Kidney capillary endothelial cell (primary cell): ENCODE results near the gene PNPT1.
"Not testable (repeated sequence)": the region's sequence is repeated elsewhere in the genome, so short reads cannot be mapped to it uniquely, and the experiment has no call there.

Experiments used
- DNase-seq: peaks from one replicate; pipeline ENCODE4 v3.0.0-alpha.2; 2018; ENCODE audit warnings: low spot score

The PNPT1 gene

DNA sequence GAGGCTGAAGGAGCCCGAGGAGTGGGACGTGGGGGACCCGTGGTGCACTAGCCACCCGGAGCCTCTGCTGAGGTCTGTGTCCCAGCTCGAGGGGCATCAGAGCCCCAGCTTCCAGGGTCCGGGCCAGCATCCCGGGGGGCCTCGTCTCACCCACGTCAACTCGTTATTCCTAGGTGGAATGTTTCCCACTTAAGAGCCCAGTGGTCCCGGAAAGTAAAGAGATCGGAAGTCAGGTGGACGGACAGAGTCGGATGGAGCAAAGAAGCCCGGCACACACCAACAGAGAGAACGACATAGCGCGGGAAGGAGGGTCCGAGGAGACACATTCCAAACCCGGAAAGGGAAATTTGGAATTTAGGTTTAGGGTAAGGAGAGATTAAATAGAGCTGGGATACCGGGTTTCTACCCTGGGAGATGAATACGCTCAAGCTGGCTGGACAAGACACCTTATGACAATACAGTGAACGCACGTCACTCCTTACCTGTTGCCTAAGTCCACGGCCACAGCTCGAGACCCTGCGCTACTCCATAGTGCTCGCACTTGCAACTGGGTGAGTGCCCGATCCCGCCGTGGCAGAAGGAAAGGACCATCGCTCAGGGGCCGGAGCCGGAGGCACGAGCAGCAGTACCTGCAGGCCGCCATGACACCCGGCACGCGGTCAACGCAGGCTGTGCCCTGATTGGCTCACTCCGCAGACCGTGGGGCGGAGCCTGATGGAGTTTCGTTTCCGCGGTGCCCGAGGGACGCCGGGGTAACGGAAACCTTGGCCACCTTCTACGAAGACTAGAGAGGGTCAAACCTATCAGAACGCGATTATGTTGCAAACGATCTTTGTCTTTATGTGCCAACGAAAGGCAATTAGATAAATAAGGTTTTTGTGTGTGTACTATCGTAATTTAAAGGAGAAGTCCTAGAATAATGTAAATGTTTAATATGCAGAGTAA is at the start of gene PNPT1:
TSS of gene PNPT1 (minus strand) at position 664 of the 945 bp plus-strand sequence. CDS start at position 643, 21 bp downstream.
- DNase-seq: peak; percentile 87

DNA sequence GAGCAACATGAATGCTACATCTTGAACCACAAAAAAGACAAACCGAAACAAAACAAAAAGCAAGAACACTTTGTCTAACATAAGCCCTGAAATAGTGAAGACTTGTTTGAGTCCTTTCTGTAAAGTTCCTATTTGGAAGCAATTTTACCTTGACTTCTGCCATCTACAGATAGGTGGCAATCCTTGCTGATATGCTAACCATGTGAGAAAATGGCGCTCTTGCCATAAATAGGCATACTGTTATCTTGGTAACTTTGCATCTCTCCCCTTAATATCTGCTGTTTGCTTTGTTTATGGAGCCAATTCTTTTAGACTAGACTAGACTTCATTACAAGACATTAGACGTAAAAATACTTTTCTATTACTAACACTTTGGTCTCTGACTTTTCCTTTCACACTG is 49.4 kb upstream of the PNPT1 start:
- no peak for DNase-seq

DNA sequence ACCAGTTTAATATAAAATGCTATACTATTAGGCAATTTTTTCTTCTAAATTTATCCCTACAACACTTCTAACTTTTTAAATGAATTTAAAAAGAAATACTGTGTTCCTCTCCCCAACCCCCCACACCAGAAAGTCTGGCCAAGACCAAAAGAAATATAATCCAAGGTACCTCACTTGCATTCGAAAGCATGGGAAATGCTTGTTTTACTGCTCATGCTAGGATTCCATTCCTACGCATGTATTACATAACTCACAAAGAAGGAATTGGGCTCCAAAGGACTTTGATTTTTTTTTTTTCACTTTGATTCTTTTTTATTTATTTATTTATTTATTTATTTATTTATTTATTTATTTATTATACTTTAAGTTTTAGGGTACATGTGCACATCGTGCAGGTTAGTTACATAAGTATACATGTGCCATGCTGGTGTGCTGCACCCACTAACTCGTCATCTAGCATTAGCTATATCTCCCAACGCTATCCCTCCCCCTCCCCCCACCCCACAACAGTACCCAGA is 42.4 kb upstream of the PNPT1 start:
- not testable (repeated sequence) for DNase-seq

DNA sequence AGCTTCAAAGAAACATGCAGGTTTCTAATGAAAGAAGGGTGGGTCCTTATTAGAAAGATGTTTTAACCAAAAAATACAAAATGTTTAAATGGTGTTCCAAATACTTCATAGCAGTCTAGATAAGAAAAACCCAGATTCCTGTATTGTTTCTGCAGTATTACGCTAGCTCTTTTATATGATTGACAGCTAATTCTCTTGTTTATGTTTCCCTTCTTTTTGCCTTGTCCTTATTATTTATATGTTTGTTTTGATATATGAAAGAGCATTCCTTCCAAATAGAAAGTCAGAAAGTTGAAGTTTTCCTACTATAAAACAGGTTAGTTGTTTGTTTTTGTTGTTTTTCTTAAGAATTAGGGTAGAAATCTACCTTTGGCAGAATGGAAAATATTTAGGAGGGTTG is 41.1 kb upstream of the PNPT1 start:
- DNase-seq: no peak

DNA sequence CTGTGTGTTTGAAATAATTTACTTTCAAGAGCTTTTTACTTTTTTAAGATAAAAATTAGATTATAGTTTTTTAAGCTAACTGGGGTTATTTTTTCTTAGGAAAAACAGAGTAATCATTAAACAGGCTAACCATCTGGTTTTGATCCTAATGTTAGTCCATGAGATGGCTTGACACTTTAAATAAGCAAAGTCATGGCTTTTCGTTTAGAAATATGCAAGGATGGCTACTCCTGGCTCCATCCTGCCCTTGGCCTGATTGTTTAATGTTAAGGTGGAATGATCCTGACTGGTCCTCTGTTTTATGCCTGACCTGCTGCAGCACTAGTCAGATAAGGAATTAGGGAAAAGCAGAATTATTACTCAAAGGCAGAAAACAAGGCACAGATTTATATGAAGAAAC is 39.7 kb upstream of the PNPT1 start:
- no peak for DNase-seq

DNA sequence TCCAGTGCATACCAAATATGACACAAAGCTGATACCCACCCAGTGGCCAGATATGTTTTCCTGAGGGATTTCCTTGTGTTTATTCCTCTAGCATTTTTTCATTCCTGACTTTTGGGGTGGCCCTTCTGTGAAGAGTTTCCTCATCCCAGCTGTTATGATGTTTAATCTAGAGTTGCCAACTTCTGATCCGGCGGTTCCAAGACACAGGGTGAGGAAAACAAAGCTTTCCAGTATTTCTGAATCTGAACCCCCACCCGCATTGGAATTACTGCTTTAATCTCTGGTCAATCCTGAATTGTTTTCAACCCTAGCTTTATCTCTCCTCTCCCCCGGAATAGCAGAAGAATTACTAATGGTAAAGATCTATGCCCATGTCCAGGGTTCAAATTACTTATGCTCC is 39.2 kb upstream of the PNPT1 start:
- no peak for DNase-seq

DNA sequence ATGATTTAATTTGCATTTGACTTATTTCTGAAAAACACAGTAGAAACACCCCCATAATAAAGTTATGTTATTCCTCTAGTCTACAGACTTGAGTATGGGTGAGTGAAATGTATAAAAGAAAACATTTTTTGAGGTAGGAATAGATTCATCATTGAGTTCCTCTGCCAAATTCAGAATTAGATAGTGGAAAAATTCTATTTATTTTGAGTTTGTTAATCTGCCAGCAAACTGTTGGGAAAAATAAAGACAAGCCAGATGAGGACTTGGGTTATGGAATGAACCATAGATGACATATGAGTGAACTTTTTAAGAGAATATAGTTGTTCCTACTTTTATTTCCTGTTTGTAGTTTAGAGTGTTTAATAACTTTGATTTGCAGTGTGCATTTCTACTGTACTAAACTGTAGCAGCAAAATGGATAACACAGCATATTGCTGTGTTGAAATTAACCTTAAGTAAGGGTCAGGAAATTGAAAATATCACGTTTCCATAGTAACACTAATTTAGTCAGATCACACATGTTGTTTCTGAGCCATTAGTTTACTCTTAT is 35.6 kb upstream of the PNPT1 start:
- no peak for DNase-seq

DNA sequence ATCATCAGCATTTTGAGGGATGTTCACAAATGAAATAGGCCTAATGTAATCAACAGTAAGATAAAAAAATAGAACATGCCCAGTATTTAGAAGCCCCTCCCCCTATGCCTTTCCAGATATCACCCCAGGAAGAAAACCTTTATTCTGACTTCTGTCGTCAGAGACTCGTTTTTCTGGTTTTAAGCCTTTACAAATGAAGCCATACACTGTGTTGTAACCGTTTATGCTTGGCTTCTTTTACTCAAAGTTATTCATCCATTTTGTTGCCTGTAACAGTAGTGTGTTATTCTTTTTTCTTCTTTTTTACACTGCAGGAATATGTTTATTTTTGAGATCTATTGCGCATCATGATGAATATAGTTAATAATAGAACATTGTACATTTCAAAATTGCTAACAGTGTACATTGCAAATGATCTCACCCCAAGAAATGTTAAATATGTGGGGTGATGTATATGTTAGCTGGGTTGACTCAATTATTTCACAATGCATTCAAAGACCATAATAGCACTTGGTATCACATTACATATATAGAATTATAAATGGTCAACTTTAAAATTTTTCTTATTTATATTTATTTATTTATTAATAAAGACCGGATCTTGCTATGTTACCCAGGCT is 28.1 kb upstream of the PNPT1 start:
- no peak for DNase-seq

DNA sequence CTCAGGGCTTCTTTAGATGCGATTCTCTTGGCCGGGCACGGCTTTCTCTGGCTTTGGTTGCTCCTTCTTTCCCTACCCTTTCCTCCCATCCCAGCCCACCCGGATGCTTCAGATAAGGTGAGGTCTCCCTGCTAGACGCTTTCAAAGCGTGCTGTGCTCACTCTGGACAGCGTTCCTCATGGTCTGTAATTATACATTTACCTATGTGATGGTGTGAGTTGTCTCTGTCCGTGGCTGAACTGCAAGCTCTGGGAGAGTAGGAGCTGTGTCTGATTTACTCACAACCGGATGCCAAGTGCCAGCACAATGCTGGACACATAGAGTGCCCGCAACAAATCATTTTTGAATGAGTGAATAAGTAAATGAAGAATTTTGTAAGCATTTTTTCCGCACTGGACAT is 26.8 kb upstream of the PNPT1 start:
- DNase-seq: no peak

DNA sequence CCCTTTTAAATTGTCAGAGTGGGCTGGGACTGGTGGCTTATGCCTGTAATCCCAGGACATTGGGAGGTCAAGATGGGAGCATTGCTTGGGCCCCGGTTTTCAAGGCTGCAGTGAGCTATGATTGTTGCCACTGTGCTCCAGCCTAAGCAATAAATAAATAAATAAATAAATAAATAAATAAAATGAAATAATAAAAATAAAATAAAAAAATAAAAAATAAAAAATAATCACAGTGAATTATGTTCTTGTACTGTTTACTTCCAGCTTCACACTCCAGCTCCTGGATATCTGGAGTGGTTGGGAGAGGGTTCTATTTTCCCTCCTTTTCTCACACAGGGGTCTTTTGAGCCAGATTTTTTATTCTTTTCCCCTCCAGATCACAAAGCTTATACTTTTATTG is 26.2 kb upstream of the PNPT1 start:
- DNase-seq: no peak

DNA sequence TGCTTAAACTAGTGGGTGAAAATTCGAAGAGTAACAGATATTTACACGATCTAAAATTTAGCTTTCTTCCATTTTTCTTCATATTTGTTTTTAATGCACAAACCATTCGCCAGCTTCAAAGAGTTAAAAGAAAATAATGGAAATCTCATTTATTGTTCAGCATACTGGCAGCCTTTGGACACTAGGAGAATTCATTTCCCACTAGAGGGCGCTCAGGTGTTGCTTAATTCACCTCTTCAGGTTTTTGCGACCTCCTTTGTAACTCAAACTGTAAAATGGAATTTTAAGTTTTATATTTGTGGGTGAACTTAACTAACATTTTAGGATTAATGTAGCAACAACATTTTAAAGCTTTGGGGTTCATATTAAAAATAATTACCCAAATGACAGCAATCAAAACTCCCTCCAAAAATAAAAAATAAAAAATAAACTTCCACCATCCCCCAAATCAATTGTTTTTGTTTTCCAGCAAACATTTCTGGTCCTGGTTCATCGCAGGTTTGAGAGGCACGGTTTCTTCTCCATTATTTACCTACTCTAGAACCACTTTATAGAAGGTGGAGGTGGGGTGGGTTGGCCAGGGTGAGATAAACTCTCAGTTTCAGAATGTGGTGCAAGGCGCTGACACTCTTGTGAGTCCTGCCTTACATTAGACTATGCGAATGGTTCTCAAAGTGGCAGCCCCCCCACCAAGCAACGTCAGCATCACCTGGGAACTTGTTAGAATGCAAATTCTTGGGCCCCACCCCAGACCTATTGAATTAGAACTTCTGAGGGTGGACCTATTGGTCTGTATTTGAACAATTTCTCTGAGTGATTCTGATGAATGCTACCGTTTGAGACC is 24.7 kb upstream of the PNPT1 start:
- peak; percentile 66 for DNase-seq

DNA sequence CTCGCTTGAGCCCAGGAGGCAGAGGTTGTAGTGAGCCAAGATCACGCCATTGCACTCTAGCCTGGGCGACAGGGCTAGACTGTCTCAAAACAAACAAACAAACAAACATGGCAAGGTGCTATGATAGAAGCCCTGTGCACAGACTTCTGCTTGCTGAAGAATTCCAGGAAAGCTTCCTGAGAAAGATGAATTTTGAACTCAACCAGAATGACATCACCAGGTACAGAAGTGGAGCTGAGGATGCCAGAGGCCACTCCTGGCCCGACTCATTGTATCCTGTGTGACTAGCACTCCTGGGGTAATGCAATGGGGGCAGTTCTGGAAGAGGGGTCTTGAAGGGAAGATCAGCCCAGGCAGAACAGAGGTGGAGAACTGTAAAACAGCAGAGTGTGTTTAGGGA is 22.0 kb upstream of the PNPT1 start:
- DNase-seq: no peak

DNA sequence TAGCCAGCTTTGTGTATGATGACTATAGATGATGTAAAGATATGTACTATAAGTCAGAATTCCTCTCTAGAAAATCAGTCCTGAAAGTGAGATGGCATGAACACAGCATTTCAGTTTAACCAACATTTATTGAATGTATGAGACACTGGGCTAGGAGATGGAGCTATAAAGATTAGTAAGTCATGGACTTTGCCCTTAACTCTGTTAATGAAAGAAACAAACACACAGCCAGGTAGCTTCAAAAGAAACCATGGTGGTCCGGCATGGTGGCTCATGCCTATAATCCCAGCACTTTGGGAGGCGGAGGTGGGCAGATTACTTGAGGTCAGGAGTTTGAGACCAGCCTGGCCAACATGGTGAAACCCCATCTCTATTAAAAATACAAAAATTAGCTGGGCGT is 21.5 kb upstream of the PNPT1 start:
- DNase-seq: not testable (repeated sequence)

DNA sequence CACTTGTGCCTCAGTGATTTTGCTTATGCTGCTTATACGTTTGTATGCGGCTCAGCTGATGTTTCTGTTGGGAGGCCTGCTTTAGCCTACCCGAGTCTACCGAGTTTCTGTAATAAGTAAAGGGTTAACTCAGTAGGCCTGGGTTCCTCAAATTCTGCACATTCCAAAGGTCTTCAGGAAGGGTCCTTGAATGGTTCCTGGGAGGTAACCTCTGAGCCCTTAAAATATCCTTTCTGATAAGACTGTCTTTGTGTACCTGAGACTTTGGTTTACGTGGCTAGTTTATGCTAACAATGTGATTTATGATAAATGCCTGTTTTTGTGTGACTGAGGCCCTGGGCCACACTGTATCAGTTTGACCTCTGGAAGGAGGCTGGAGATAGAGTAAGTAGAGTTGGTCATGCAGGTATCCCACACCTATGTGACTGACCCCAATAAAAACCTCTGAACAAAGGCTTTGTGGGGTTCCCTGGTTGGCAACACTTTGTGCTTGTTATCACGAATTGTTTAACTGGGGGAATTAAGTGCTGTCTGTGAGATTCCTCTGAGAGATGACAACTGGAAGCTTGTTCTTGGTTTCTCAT is 18.9 kb upstream of the PNPT1 start:
- DNase-seq: no peak

DNA sequence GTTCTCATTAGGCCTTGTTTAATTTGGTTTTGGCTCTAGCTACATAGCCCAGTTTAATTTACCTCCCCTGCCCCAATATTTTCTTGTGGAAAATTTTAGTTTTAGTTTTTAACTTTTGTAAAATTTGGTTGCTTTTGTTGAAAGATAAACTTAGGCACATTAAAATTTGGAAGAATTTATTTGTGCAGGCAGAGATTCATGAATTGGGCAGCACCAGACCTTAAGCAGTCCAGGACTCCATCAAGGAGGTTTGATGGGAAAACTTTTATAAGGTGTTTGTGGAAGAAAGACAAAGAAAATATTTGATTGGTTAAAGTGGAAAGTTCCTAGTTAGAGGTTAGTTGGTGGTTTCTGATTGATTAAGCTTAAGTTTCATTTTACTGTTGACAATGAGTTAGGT is 16.4 kb upstream of the PNPT1 start:
- DNase-seq: no peak

DNA sequence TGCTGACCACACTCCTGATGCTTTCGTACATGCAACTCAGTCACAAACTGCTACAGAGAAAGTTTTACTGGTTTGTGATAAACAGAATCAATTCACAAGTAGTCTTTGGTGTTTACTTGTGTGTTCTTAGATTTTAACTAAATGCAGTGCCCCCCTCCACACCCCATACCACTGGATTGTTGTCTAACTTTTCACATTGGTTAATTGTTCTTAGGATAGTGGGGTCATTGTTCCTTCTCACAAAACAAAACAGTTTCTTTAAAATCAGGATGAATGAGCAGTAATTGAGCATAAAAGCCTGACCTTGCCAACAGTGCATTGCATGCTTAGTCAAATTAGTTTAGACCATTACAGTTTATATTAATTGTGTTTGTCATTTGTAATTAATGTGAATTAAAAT is 14.1 kb upstream of the PNPT1 start:
- DNase-seq: no peak

DNA sequence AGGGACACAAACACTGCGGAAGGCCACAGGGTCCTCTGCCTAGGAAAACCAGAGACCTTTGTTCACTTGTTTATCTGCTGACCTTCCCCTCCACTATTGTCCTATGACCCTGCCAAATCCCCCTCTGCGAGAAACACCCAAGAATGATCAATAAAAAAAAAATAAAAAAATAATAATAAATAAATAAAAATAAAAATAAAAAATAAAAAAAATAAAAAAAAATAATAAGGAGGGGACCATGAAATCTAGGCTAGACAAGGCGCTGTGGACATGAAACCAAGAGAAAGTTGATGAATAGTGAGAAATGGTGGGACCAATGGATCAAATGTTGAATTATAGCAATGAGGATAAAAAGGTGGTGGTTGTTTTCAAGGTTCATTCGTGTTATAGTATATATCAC is 12.6 kb upstream of the PNPT1 start:
- DNase-seq: not testable (repeated sequence)

DNA sequence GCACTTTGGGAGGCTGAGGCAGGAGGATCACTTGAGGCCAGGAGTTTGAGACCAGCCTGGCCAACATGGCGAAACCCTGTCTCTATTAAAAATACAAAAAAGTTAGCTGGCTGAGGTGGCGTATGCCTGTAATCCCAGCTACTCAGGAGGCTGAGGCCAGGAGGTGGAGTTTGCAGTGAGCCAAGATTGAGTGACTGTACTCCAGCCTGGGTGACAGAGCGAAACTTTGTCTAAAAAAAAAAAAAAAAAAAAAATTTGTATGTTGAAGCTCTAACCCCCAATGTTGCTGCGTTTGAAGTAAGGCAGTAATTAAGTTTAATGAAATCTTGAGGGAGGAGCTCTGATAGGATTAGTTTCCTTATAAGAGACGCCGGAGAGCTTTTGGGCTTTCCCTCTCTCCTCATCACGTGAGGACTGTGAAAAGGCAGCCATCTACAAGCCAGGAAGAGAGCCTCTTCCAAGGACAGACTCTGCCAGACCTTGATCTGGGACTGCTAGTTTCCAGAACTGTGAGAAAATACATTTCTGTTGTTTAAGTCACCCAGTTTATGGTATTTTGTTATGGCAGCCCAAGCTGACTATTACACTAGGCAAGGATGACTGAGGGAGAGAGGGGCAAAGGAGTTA is 11.5 kb upstream of the PNPT1 start:
- no peak for DNase-seq

DNA sequence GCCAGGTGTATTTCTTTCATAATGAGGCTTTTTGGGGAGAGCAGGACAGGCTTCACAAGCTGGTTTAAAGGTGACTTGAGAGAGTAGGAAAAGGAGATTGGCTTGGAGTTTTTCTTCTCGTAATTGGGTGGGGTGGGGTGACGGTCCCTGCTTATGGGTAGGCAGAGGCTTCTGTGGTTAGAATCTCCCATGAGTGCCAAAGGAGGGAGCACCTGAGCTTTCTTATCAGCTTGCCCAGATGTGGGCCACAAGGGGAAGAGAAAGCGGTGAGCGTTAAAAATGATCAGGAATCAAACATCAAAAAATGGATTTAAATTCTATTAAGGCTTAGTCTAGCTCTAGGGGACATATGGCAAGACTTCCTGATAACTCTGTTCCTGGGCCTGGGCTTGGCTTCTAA is 9.7 kb upstream of the PNPT1 start:
- no peak for DNase-seq

DNA sequence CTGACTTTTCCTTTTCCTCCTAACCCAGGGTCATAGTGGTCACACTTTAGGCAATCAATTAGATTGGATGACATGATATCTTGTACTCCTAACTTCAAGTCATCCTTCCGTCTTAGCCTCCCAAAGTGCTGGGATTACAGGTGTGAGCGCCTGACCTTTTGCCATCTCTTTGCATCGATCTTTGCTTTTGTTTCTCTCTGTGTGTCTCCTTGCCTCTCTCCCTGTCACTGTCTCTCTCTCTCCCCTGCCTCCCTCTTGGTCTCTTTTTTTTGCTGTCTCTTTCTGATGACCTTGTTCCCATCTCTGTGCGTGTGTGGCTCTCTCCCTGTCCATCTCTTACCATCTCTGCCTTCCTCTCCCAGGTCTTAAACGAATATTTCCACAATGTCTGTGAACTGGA is 904 bp downstream of the PNPT1 start:
- DNase-seq: not testable (repeated sequence)

DNA sequence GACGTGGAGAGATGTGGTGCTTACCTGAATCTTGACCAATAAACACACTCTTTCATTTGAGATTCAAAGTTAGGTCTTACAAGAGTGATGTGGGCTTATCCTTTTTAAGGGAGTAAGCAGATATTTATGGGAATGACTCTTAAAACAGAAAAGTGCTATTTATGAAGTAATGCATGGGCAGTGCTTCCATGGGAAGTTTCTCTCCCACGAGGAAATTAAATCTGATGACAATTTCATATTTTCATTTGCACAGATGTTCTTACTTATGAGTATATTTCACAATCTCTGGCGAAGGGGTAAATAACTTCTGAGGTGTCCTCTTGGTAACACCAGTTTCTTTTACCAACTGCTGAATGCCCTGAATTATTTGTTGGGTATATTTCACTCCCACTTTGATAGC is 21.0 kb downstream of the PNPT1 start:
- DNase-seq: no peak
